Caki2 (cell line): Measurements from ENCODE around the gene RUNX2. TPM values are rescaled to one million over a fixed set of nuclear protein-coding genes. Genes with fewer than 3 reads are reported as not detected.

Experiments
- DNase-seq: peaks from one replicate; pipeline ENCODE4 v3.0.0-alpha.2; 2015; ENCODE audit warnings: low read depth
- in situ Hi-C: cut with HindIII; loops from 2 replicates; pipeline ENCODE4 v1.10.0; 2016; ENCODE audit warnings: low sequenced_read_pairs, low pct_unique_long_range_greater_than_20kb, mixed read lengths
- total RNA-seq: library from RNA; depleted of rRNA; stranded (reverse); fragments of >200 nt; shearing (Covaris generic); gene quantifications from 2 replicates; pipeline ENCODE4 v1.2.3, GENCODE V29; 2014; ENCODE audit warnings: low replicate concordance

The RUNX2 gene
- total RNA-seq, 1 experiment from 2014 or later: 2.7 TPM

DNA sequence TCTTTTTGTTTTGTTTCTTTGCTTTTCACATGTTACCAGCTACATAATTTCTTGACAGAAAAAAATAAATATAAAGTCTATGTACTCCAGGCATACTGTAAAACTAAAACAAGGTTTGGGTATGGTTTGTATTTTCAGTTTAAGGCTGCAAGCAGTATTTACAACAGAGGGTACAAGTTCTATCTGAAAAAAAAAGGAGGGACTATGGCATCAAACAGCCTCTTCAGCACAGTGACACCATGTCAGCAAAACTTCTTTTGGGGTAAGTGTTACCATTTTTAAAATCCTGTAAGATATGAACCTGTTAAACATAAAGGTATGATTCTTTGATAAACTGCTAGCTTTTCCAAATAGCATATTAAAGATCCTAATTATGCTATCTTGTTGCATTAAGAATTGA is 393 bp downstream of the RUNX2 start:
- in situ Hi-C loops: no loop called here
- DNase-seq: no peak

GRCh38 chr6:45344900-45345299 is 16.8 kb downstream of the RUNX2 start:
- in situ Hi-C loops: no loop called here
- DNase-seq: no peak

DNA sequence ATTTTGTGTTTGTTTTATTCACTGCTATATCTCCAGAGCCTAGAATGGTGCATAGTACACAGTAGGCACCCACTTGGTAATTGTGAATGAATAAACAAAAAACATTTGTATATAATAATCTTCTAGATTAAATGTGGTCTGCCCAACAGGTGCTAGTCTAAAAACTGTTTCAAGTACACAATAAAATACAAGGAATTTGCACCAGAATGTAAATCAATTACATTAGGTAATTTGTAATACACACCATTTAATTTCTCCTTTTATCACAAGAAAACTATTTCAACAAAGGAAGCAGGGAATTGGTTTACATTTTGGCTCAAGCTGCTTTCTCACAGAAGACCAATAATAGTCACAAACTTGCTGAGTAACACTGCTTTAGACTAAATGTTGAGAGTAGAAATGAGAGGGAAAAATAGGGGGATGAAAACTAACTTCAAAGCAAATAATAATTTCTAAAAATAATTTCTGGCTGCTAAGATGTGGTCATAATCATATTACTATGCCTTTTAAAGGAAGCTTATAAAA is 22.1 kb downstream of the RUNX2 start:
- in situ Hi-C loops: no loop called here
- no peak for DNase-seq

GRCh38 chr6:45351076-45351475 is 22.9 kb downstream of the RUNX2 start:
- in situ Hi-C loops: no loop called here
- no peak for DNase-seq

DNA sequence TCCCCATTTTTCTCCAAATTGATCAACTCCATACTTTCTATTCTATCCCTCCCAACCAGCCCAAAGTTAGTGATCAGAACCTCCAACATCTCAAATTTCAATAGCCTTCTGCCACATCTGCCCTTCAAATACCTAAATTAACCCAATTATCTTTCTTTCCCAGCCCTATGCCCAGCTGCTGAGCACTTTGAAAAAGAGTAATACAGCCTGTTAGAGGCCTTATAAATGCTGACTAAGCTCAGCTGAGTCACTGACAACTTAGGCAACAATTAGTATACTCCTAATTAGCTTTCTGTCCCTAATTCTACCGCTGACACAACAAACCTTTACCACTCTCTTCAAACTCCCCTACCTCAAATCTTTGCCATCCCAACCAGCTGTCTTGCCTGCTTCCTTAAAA is 23.5 kb downstream of the RUNX2 start:
- no peak for DNase-seq
- in situ Hi-C loops: no loop called here

DNA sequence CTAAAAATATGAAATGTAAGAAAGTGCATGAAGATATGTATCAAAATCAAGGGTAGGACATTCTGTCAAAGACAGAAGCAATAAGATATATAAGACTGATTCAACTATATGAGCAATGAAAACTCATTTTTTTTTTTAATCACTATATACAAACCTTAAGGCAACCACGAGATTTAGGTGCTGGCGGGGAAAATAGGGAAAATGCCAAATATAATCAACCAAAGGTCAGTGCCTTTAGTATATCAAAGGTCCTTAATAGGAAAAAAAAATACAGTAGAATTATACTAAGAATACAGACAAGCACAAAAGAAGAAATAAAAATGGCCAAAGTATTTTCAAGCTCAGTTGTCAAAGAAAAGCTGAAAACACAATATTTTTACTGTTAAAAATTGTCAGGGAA is 25.5 kb downstream of the RUNX2 start:
- no peak for DNase-seq
- in situ Hi-C loops: no loop called here

GRCh38 chr6:45364466-45364865 is 36.3 kb downstream of the RUNX2 start:
- in situ Hi-C loops: no loop called here
- DNase-seq: no peak

- in situ Hi-C loops: no loop called here
- no peak for DNase-seq
These were observed 36.9 kb downstream of the RUNX2 start for GRCh38 chr6:45365036-45365435.

- no peak for DNase-seq
- in situ Hi-C loops: no loop called here
These were observed 38.4 kb downstream of the RUNX2 start for GRCh38 chr6:45366534-45366933.

DNA sequence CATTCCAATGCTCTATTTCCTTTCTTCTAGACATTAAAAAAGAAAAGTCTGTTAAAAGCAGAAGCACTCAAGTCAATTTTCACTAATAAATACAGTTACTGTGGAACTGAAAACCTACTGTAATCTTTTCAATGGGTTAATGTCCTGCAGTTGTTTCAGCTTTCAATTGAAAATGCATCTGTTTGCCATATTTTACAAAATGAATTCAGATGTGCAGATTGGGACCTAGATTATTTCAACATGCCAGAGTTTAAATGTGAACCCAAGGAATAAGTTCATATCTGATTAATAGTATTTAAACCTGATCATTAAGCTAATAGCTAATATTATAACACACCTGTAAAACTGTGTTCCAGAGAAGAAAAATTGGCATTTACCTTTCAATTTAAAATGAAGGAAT is 39.9 kb downstream of the RUNX2 start:
- DNase-seq: no peak
- in situ Hi-C loops: no loop called here

DNA sequence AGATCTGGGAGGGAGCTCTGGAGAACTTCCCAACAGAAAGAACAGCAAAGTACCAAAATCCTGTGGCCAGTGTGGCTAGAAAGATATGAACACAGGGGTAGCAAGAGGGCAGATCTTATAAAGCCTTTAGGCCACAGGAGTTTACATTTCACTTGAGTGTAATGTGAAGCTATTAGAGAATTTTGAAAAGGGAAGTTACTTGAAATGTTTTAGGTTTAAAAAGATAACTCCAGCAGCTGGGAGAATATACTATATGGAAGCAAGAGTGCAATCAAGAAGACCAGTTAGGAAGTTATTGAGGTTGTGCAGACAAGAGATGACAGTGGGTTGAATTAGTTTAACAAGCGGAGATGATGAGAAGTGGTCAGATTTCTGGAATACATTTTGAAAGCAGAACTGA is 41.7 kb downstream of the RUNX2 start:
- in situ Hi-C loops: no loop called here
- no peak for DNase-seq

- in situ Hi-C loops: no loop called here
- DNase-seq: no peak
These were observed 43.9 kb downstream of the RUNX2 start for GRCh38 chr6:45371924-45372573.

DNA sequence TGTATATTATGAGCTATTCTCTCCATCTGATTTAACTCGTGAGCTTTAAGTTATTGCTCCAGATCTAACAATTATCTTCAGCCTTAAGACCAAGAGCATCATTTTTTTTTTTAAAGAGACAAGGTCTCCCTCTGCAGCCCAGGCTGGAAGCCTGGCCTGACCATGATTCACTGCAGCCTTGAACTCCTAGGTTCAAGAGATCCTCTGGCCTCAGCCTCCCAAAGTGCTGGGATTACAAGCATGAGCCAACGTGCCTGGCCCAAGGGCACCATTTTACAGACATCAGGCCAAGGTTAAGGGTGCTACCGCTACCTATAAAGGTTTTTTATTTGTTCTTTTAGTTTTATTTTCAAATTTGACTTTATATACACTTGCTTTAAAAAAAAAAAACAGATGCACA is 47.3 kb downstream of the RUNX2 start:
- in situ Hi-C loops: no loop called here

GRCh38 chr6:45376310-45377042 is 48.3 kb downstream of the RUNX2 start:
- in situ Hi-C loops: no loop called here
- DNase-seq: no peak

More for the DNA sequence above, 47.3 kb downstream of the RUNX2 start:
- no peak for DNase-seq

- in situ Hi-C loops: no loop called here
- DNase-seq: no peak
These were observed 49.0 kb downstream of the RUNX2 start for GRCh38 chr6:45377043-45377553.

DNA sequence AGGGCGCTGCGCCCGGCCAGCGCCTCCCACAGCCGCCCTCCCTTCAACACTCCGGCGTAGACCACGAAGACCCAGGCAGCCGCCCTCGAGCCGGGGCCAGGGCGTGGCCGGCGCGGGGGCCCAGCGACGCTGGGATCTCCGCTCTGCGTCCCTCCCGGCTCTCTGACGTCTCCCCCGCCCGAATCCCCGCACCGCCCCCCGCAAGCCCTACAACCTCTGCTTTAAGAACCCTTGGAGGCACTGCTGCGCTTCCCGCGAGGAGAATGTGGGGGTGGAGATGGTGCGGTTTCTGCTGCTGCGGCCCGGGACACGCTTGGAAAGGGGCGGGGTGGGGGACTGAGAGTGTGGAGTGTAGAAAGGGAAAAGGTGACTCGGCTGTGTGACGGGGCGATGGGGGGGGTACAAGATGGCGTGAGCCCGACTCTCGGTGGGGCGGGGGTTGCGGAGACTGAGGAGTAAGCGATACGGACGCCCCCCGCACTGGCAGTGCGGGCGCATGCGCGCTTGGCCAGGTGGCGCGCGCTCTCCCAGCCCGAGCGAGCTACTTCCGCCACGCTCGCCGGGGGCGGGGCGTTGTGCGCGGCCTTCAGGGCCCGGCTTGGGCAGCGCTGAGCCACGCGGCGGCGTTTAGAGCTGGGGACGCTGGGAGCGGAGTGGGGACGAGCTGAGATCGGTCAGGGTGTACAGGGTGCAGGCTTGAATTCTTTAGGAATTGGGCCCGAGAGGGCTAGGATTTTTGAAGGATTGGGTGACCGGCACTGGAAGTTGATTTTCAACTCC is 49.6 kb downstream of the RUNX2 start, which contains the start of gene SUPT3H:
SUPT3H (minus strand) TSS at position 381 of the 780 bp plus-strand sequence.
- in situ Hi-C loops: no loop called here
- peak; percentile 91 for DNase-seq

- in situ Hi-C loops: no loop called here
- DNase-seq: no peak
These were observed 50.3 kb downstream of the RUNX2 start for GRCh38 chr6:45378334-45378926.

- DNase-seq: no peak
- in situ Hi-C loops: no loop called here
These were observed 54.3 kb downstream of the RUNX2 start for GRCh38 chr6:45382391-45382790.
